Measurements from ENCODE around the gene RPS16. TPM values are rescaled to one million over a fixed set of nuclear protein-coding genes. Genes with fewer than 3 reads are reported as not detected.

RPS16 gene
- total RNA-seq, 1 donor from 2014 or later = 1,446 TPM

DNA sequence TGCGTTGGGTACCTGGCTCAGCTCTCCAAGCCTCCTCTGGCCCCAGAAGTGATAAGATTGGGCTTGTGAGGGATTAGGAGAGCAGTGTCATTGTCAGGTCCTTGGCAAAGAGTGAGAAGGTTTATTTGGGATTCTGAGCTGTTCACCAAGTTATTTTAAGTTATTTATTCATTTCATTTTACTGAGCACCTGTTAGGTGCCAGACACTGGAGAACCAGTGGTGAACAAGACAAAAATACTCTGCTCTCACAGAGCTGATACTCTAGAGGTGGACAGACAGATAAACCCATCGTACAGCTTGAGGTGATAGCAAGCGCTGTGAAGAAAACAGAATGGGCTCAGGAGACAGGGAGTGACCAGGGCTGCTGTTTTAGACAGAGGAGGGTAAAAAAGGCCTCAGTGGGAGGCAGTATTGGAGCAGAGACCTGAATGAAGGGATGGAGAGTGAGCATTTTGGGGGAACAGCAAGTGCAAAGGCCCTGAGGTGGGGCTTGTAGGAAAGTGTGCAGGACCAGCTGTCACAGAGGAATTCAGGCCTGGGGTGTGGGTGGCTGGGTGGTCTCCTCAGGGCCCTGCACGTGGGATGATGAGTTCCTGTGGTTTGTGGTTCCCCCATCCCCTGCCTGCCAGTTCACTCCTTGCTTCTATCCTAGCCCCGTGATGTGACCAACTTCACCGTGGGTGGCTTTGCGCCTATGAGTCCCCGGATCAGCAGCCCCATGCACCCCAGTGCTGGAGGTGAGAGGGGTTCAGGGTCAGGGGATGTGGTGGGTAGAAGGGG is 36.2 kb upstream of the RPS16 start:
- DNase-seq = no peak
- no peak for TF ChIP-seq CTCF (IDR thresholded peaks at IDR 0.05)
- peaks cover 93% of the 10 kb centered on the region for H3K36me3 ChIP-seq
- no peak overlapping the region for H3K27ac ChIP-seq
- H3K27me3 ChIP-seq = no peaks in the 10 kb centered on the region
- no peak overlapping the region for H3K4me3 ChIP-seq
- no peaks in the 10 kb centered on the region for H3K9me3 ChIP-seq
- intact Hi-C loops (cut with DNase I) = no loop called here
- ATAC-seq = no peak
- no peaks in the 10 kb centered on the region for H3K4me1 ChIP-seq

DNA sequence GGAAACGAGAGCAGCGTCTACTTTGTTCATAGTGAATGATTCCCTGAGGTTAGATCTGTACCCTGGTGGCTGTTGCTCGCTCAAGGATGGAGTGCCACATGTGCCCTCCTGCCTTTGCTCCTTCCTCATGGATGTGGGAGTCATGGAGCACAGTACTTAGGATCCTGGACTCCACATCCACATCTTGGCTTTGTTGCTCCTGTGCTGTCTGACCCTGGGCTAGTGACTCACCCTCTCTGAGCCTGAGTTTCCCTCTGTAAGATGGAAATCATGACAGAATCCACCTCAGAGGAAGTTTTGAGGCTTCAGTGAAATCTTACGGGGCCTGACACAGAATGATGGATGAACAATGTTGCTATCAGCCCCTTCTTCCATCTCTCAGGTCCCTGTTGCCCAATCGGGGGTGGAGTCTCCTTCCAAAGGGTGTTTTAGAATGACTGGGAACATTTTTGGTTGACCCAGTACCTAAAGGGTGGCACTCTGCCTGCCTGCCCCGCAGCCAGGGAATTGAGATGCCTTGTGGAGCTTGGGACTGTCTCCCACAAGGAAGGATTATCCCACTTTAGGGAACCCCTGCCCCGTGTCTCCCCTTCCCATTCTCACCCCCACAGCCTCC is 35.1 kb upstream of the RPS16 start:
- DNase-seq (no peak), ATAC-seq (no peak)
- Histone ChIP-seq H3K4me1 (no peaks in the 10 kb centered on the region), H3K9me3 (no peaks in the 10 kb centered on the region), H3K36me3 (peaks cover 98% of the 10 kb centered on the region), H3K27ac (no peak overlapping the region), H3K27me3 (no peaks in the 10 kb centered on the region), H3K4me3 (no peak overlapping the region)
- intact Hi-C loops (cut with DNase I) = no loop called here
- no peak for TF ChIP-seq CTCF (IDR thresholded peaks at IDR 0.05)

DNA sequence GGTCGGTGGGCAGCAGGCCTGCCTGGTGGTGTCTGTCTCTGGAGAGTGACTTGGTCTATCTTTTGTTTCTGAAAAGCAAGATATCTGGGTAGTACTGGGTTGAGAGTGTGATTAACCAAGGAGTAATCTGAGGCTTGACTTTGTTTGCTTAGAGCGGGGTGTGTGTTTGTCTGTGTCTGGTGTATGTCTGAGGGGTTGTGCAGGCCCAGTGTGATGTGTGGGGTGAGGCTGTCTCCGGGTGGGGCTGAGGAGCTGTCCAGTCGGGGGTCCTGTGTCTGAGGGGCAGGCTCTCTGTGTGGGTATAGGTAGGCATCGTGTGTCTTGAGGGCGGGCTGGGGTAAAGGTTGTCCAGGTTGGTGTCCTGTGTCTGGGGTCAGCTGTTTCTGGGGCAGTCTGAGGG is 33.8 kb upstream of the RPS16 start:
- DNase-seq (no peak), ATAC-seq (no peak)
- Histone ChIP-seq H3K4me3 (no peak overlapping the region), H3K36me3 (peaks cover 98% of the 10 kb centered on the region), H3K4me1 (no peaks in the 10 kb centered on the region), H3K9me3 (no peaks in the 10 kb centered on the region), H3K27ac (no peak overlapping the region), H3K27me3 (no peaks in the 10 kb centered on the region)
- intact Hi-C loops (cut with DNase I) = no loop called here
- no peak for TF ChIP-seq CTCF (IDR thresholded peaks at IDR 0.05)

DNA sequence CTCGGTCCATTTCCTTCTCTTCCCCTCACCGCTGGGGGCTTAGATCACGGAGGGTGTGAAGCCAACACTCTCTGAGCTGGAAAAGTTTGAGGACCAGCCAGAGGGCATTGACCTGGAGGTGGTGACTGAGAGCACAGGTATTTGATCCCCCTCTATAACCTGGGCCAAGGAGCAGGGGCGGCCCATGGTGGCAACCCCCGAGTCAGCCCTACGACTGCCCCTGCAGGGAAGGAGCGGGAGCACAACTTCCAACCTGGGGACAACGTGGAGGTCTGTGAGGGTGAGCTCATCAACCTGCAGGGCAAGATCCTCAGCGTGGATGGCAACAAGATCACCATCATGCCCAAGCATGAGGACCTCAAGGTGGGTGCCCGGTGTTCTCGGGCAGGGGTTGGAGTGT is 33.3 kb upstream of the RPS16 start:
- Histone ChIP-seq H3K36me3 (peaks cover 98% of the 10 kb centered on the region), H3K27me3 (no peaks in the 10 kb centered on the region), H3K4me1 (no peaks in the 10 kb centered on the region), H3K27ac (no peak overlapping the region), H3K9me3 (no peaks in the 10 kb centered on the region), H3K4me3 (no peak overlapping the region)
- no peak for TF ChIP-seq CTCF (IDR thresholded peaks at IDR 0.05)
- intact Hi-C loops (cut with DNase I) = no loop called here
- no peak for DNase-seq
- no peak for ATAC-seq

GRCh38 chr19:39467941-39468340 is 32.2 kb upstream of the RPS16 start:
- no peak for DNase-seq
- Histone ChIP-seq H3K27me3 (no peaks in the 10 kb centered on the region), H3K4me3 (no peak overlapping the region), H3K4me1 (no peaks in the 10 kb centered on the region), H3K27ac (no peak overlapping the region), H3K36me3 (peaks cover 89% of the 10 kb centered on the region), H3K9me3 (no peaks in the 10 kb centered on the region)
- TF ChIP-seq CTCF (IDR thresholded peaks at IDR 0.05) = no peak
- no peak for ATAC-seq
- intact Hi-C loops (cut with DNase I) = no loop called here
